Osteocyte (in vitro differentiated cells): ENCODE data around the gene RAMACL. TPM values are rescaled to one million over a fixed set of nuclear protein-coding genes. Genes with fewer than 3 reads are reported as not detected.

Experiments
- DNase-seq: peaks from one replicate; pipeline ENCODE4 v3.0.0; 2021; ENCODE audit warnings: mixed read lengths; ENCODE audit not compliant: unreplicated experiment; ENCODE audit errors: extremely low spot score
- H3K27ac Mint-ChIP-seq: one replicate; pipeline ENCODE4 v1.8.0; 2021; ENCODE audit warnings: mild to moderate bottlenecking, mixed read lengths; ENCODE audit not compliant: unreplicated experiment
- H3K27me3 Mint-ChIP-seq: one replicate; pipeline ENCODE4 v1.8.0; 2021; ENCODE audit warnings: mixed read lengths; ENCODE audit not compliant: unreplicated experiment
- H3K36me3 Mint-ChIP-seq: one replicate; pipeline ENCODE4 v1.8.0; 2021; ENCODE audit warnings: mixed read lengths; ENCODE audit not compliant: unreplicated experiment
- H3K4me1 Mint-ChIP-seq: one replicate; pipeline ENCODE4 v1.8.0; 2021; ENCODE audit warnings: mixed read lengths; ENCODE audit not compliant: unreplicated experiment
- H3K4me3 Mint-ChIP-seq: one replicate; pipeline ENCODE4 v1.8.0; 2021; ENCODE audit warnings: mild to moderate bottlenecking, moderate library complexity, mixed read lengths; ENCODE audit not compliant: unreplicated experiment
- H3K9me3 Mint-ChIP-seq: one replicate; pipeline ENCODE4 v1.8.0; 2021; ENCODE audit warnings: mixed read lengths; ENCODE audit not compliant: unreplicated experiment
- total RNA-seq: library from RNA; stranded (reverse); gene quantifications from 2 replicates; pipeline ENCODE4 v1.2.1, GENCODE V29; 2021
- TF ChIP-seq, protein P1 (sequence below): fragments of 200-600 bp; sonication (generic); IDR thresholded peaks from 2 replicates; pipeline ENCODE4 v1.5.0; 2021; ENCODE audit warnings: antibody characterized with exemption, mild to moderate bottlenecking, moderate library complexity

RAMACL gene
- total RNA-seq, 1 donor from 2014 or later = 3.6 TPM

DNA sequence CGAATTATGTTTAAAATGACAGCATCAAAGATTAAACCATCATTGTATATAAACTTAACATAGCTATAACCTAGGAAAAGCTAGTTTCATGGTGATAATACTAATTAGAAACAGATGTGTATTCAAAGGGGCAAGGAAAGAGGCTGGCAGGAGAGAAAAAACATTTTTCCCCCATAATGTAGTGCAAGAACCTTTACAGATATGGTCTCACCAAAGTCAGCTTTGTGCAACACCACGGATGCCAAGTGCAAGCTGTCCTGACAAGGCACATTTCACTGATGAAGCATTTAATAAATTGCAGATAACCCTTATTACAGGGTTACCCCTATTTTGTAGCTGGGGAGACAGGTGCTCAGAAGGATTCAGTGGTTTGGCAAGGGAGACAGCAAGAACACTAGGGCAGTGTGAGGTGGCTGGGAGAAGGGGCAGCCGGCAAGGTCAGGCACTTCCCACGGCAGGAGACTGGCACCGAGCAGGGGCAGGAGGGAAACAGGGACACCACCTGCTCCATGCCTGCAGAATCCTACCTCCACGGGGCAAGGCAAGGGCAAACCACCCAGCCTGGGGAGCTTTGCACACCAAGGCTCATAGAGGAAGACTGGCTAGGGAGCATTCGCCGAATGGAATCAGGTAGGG lies 34.1 kb upstream of the RAMACL start:
- H3K27ac Mint-ChIP-seq = peak overlapping the region; percentile 93
- DNase-seq = peak; percentile 68
- H3K27me3 Mint-ChIP-seq = no peaks in the 10 kb centered on the region
- peaks cover 93% of the 10 kb centered on the region for H3K4me1 Mint-ChIP-seq
- TF ChIP-seq, protein P1, sequence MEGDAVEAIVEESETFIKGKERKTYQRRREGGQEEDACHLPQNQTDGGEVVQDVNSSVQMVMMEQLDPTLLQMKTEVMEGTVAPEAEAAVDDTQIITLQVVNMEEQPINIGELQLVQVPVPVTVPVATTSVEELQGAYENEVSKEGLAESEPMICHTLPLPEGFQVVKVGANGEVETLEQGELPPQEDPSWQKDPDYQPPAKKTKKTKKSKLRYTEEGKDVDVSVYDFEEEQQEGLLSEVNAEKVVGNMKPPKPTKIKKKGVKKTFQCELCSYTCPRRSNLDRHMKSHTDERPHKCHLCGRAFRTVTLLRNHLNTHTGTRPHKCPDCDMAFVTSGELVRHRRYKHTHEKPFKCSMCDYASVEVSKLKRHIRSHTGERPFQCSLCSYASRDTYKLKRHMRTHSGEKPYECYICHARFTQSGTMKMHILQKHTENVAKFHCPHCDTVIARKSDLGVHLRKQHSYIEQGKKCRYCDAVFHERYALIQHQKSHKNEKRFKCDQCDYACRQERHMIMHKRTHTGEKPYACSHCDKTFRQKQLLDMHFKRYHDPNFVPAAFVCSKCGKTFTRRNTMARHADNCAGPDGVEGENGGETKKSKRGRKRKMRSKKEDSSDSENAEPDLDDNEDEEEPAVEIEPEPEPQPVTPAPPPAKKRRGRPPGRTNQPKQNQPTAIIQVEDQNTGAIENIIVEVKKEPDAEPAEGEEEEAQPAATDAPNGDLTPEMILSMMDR = no peak
- no peak overlapping the region for H3K4me3 Mint-ChIP-seq
- H3K9me3 Mint-ChIP-seq = no peaks in the 10 kb centered on the region
- H3K36me3 Mint-ChIP-seq = peaks cover 12% of the 10 kb centered on the region

DNA sequence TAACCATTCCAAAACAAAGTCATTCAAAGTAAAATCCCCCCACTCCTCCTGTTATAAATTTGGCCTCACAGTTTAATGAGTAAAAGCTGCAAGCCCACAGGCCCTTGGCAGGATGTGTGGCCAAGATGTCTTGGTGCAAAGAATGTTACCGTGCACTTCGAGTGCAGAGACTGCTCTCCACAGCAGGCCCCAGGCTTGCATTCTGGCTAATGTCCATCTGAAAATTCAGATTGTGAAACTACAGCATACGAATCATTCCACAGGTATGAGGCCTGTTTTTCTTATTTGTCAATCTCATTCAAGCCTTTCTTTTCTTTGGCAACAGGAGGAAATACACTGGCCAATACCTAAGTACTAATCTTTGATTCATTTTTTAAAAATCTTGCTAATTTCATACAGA lies 33.4 kb upstream of the RAMACL start:
- H3K27me3 Mint-ChIP-seq = no peaks in the 10 kb centered on the region
- TF ChIP-seq, protein P1 = no peak
- H3K9me3 Mint-ChIP-seq = no peaks in the 10 kb centered on the region
- peak overlapping the region; percentile 93 for H3K27ac Mint-ChIP-seq
- peak; percentile 83 for DNase-seq
- H3K4me1 Mint-ChIP-seq = peaks cover 93% of the 10 kb centered on the region
- peak overlapping the region; percentile 48 for H3K4me3 Mint-ChIP-seq
- peaks cover 13% of the 10 kb centered on the region for H3K36me3 Mint-ChIP-seq

DNA sequence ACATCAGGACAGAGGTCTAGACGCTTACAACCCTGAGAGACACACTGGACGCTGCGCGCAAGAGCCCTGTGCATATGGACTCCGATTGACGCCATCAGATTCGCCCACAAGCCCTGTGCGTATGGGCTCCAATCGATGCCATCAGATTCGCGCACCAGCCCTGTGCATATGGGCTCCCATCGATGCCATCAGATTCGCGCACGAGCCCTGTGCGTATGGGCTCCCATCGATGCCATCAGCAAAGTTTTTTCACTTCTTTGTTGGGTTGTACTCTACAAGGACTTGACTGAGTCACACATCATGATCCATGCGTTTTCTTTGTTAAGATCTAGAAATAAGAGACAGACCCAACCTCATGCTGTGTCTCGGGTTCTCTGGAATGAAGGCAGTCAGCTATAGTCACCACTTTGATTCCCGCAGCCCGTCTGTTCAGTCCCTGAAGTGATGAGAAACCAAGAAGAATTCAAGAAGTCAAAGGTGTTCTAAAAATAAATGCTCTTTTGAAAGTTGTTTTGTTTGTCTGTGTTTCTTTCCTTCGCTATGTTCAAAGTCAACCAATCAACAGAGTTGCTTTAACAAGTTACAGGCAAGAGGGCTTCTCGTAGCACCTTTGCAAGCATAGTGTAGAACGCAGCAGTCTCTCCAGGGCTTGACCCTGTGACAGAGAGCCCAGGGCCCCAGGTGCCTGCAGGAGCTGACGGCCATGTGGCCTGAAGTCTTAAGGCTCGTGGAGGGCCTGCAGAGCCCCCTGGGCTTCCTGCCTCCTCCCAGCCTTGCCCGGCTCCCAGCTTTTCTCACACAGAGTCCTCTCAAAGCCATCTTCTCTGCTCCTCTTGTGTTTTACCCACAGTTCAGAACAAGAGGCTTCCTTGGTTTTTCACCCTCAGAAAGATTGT lies 32.6 kb upstream of the RAMACL start:
- H3K9me3 Mint-ChIP-seq = no peaks in the 10 kb centered on the region
- peak; percentile 69 for DNase-seq
- peaks cover 15% of the 10 kb centered on the region for H3K36me3 Mint-ChIP-seq
- H3K4me3 Mint-ChIP-seq = peak overlapping the region; percentile 45
- peak overlapping the region; percentile 93 for H3K27ac Mint-ChIP-seq
- no peaks in the 10 kb centered on the region for H3K27me3 Mint-ChIP-seq
- TF ChIP-seq, protein P1 = no peak
- peaks cover 94% of the 10 kb centered on the region for H3K4me1 Mint-ChIP-seq

DNA sequence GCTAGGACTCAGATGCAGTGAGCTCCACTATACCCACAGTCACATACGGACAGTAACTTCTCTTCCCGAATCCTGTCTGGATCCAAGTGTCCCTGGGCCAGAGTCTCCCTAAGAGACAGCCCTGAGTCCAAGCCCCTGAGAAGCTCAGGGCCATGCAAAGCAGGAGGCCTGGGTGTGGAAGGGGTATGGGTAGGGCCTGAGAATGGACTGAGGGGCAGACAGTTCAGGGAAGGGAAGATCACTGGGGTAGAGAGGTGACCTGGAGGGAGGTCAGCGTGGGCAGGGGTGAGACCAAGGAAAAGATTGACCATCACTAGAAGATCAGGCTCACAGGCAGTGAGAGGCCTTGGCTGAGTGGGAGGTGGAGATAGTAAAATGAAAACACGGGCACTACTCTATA lies 31.8 kb upstream of the RAMACL start:
- no peak overlapping the region for H3K4me3 Mint-ChIP-seq
- no peaks in the 10 kb centered on the region for H3K9me3 Mint-ChIP-seq
- peaks cover 15% of the 10 kb centered on the region for H3K36me3 Mint-ChIP-seq
- H3K27me3 Mint-ChIP-seq = no peaks in the 10 kb centered on the region
- peak overlapping the region; percentile 93 for H3K27ac Mint-ChIP-seq
- DNase-seq = peak; percentile 40
- TF ChIP-seq, protein P1 = no peak
- peaks cover 90% of the 10 kb centered on the region for H3K4me1 Mint-ChIP-seq

DNA sequence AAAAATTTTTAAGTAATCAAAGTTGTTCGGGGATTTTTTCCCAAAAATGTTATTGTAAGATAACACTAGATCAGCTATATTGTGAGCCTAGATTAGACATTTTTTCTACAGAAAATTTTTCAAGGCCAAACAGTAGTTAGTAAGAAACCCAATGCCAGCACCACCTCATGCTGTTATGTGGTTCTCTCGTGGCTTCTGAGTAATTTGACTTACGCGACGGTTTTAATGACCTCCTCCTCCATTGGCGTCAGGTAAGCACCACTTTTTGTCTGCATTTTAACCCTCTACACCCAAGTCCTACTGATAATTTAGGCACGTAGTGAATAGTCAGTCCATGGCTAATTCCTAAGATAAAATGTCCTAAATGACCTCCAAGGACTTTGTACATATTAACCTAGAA lies 30.9 kb upstream of the RAMACL start:
- Mint-ChIP-seq H3K4me3 (no peak overlapping the region), H3K9me3 (no peaks in the 10 kb centered on the region), H3K27me3 (no peaks in the 10 kb centered on the region), H3K36me3 (peaks cover 15% of the 10 kb centered on the region), H3K27ac (peak overlapping the region; percentile 69), H3K4me1 (peaks cover 89% of the 10 kb centered on the region)
- no peak for DNase-seq
- TF ChIP-seq, protein P1 = no peak
